IMR-90 (cell line): ENCODE data around the gene COL24A1. TPM values are rescaled to one million over a fixed set of nuclear protein-coding genes. Genes with fewer than 3 reads are reported as not detected.
A peak's percentile ranks its signal among the peaks of the same experiment; 100 is the strongest.

Experiments used
- ATAC-seq: fragments of 200-7000 bp; cut with Tn5 transposase; 2 replicates; pipeline ENCODE4 v1.9.1; 2020; ENCODE audit warnings: low read depth, mild to moderate bottlenecking, moderate library complexity
- BruUV-seq: library from RNA; stranded (reverse); fragments of 400-500 nt; replicated peaks from 2 replicates; lab custom pipeline; 2021; lab: Mats Ljungman, UMichigan
- CTCF ChIA-PET: fragments of 300-600 bp; formaldehyde crosslinking; extraction: SDS; loops from one replicate; lab custom pipeline; 2021; ENCODE audit warnings: antibody characterized with exemption; lab: Yijun Ruan, JAX
- POLR2A ChIA-PET: fragments of 300-600 bp; sonication (Branson Sonifier 250); formaldehyde crosslinking; loops from one replicate; lab custom pipeline; 2022; ENCODE audit warnings: antibody characterized with exemption; ENCODE audit not compliant: unreplicated experiment; lab: Charles Lee
- DNase-seq: peaks from one replicate; pipeline ENCODE4 v3.0.0; 2013
- H2AFZ ChIP-seq: replicated peaks from 2 replicates; pipeline ENCODE3; 2013; ENCODE audit warnings: low read length, mild to moderate bottlenecking; ENCODE audit not compliant: poor library complexity
- H2AK5ac ChIP-seq: 2 replicates; pipeline ENCODE4 v1.6.1; 2013; ENCODE audit warnings: low read depth, low read length, inconsistent platforms
- H2AK9ac ChIP-seq: replicated peaks from 2 replicates; pipeline ENCODE3; 2013; ENCODE audit warnings: mild to moderate bottlenecking, low read depth, low read length, moderate library complexity; ENCODE audit not compliant: poor library complexity
- H2BK120ac ChIP-seq: 2 replicates; pipeline ENCODE4 v1.6.1; 2013; ENCODE audit warnings: low read depth, low read length, inconsistent platforms
- H2BK15ac ChIP-seq: 3 replicates; pipeline ENCODE4 v1.6.1; 2013; ENCODE audit warnings: low read depth, low read length, inconsistent platforms
- H2BK20ac ChIP-seq: 2 replicates; pipeline ENCODE4 v1.6.1; 2013; ENCODE audit warnings: low read depth, mild to moderate bottlenecking, inconsistent platforms, low read length, moderate library complexity
- H2BK5ac ChIP-seq: 2 replicates; pipeline ENCODE4 v1.6.1; 2013; ENCODE audit warnings: mild to moderate bottlenecking, low read depth, low read length, inconsistent platforms; ENCODE audit not compliant: poor library complexity, severe bottlenecking
- H3K14ac ChIP-seq: replicated peaks from 2 replicates; pipeline ENCODE4 v1.6.1; 2013; ENCODE audit warnings: low read depth, low read length, inconsistent platforms
- H3K18ac ChIP-seq: 2 replicates; pipeline ENCODE4 v1.6.1; 2013; ENCODE audit warnings: low read depth, low read length, control low read depth
- H3K23ac ChIP-seq: 2 replicates; pipeline ENCODE4 v1.6.1; 2013; ENCODE audit warnings: low read depth, low read length, inconsistent platforms
- H3K27ac ChIP-seq: 2 replicates; pipeline ENCODE4 v1.5.1; 2013; ENCODE audit warnings: mild to moderate bottlenecking, control low read depth, low read length; ENCODE audit not compliant: insufficient read depth
- H3K27me3 ChIP-seq: 2 replicates; pipeline ENCODE4 v1.6.1; 2013; ENCODE audit warnings: low read length; ENCODE audit not compliant: control insufficient read depth, insufficient read depth
- H3K36me3 ChIP-seq: 2 replicates; pipeline ENCODE4 v1.6.1; 2013; ENCODE audit warnings: low read length, mixed read lengths; ENCODE audit not compliant: control insufficient read depth, insufficient read depth
- H3K4ac ChIP-seq: 2 replicates; pipeline ENCODE4 v1.6.1; 2013; ENCODE audit warnings: low read depth, low read length, inconsistent platforms
- H3K4me1 ChIP-seq: 2 replicates; pipeline ENCODE4 v1.6.1; 2013; ENCODE audit warnings: low read length, mixed read lengths; ENCODE audit not compliant: control insufficient read depth, insufficient read depth
- H3K4me2 ChIP-seq: 2 replicates; pipeline ENCODE4 v1.6.1; 2013; ENCODE audit warnings: low read depth, mild to moderate bottlenecking, control low read depth, low read length, moderate library complexity
- H3K4me3 ChIP-seq: 2 replicates; pipeline ENCODE4 v1.5.1; 2013; ENCODE audit warnings: low read depth, mild to moderate bottlenecking, control low read depth, low read length, moderate library complexity; ENCODE audit not compliant: insufficient read depth
- H3K56ac ChIP-seq: 2 replicates; pipeline ENCODE4 v1.6.1; 2013; ENCODE audit warnings: low read length, inconsistent platforms; ENCODE audit not compliant: insufficient read depth; ENCODE audit errors: extremely low read depth
- H3K79me1 ChIP-seq, 2 experiments: 2 replicates each; pipeline ENCODE4 v1.6.1; 2013; ENCODE audit warnings: low read length in 2 of 2, inconsistent platforms in 1 of 2, low read depth in 1 of 2
- H3K9ac ChIP-seq: 2 replicates; pipeline ENCODE4 v1.6.1; 2013; ENCODE audit warnings: low read depth, low read length, control low read depth
- H3K9me1 ChIP-seq: 2 replicates; pipeline ENCODE4 v1.6.1; 2013; ENCODE audit warnings: low read length, inconsistent platforms; ENCODE audit not compliant: insufficient read depth
- H3K9me3 ChIP-seq: 2 replicates; pipeline ENCODE4 v1.6.1; 2013; ENCODE audit warnings: low read length; ENCODE audit not compliant: control insufficient read depth, insufficient read depth
- H4K20me1 ChIP-seq: 2 replicates; pipeline ENCODE4 v1.6.1; 2013; ENCODE audit warnings: low read length, inconsistent platforms; ENCODE audit not compliant: insufficient read depth
- H4K5ac ChIP-seq: 2 replicates; pipeline ENCODE4 v1.6.1; 2013; ENCODE audit warnings: mild to moderate bottlenecking, low read depth, low read length, control low read depth
- H4K8ac ChIP-seq, 2 experiments: 2 replicates each; pipeline ENCODE4 v1.6.1; 2013; ENCODE audit warnings: low read depth in 2 of 2, low read length in 2 of 2, control low read depth in 1 of 2, inconsistent platforms in 1 of 2
- H4K91ac ChIP-seq: 2 replicates; pipeline ENCODE4 v1.6.1; 2013; ENCODE audit warnings: low read depth, low read length, inconsistent platforms; ENCODE audit not compliant: insufficient read depth
- CTCF ChIP-seq: conservative IDR thresholded peaks from 2 replicates; pipeline ENCODE4 v1.5.1; 2012; ENCODE audit warnings: mild to moderate bottlenecking, low read depth, low read length, improper control_type of control experiment
- ELK1 ChIP-seq: fragments of 150-350 bp; IDR thresholded peaks from 2 replicates; pipeline ENCODE4 v1.6.1; 2016; ENCODE audit warnings: low read depth, mild to moderate bottlenecking, low read length, moderate library complexity, borderline replicate concordance
- NFE2L2 ChIP-seq: fragments of 150-350 bp; IDR thresholded peaks from 2 replicates; pipeline ENCODE4 v1.6.1; 2016; ENCODE audit warnings: low read depth, mild to moderate bottlenecking, low read length
- POLR2A ChIP-seq: IDR thresholded peaks from 2 replicates; pipeline ENCODE4 v1.6.1; 2012; ENCODE audit warnings: mild to moderate bottlenecking, low read depth, low read length
- RAD21 ChIP-seq: IDR thresholded peaks from 2 replicates; pipeline ENCODE4 v1.6.1; 2012; ENCODE audit warnings: low read length, improper control_type of control experiment
- RCOR1 ChIP-seq: IDR thresholded peaks from 2 replicates; pipeline ENCODE4 v1.6.1; 2012; ENCODE audit warnings: mild to moderate bottlenecking, low read length, improper control_type of control experiment; ENCODE audit not compliant: insufficient replicate concordance
- SMC3 ChIP-seq: fragments of 150-350 bp; IDR thresholded peaks from 2 replicates; pipeline ENCODE4 v1.6.1; 2016; ENCODE audit warnings: low read depth, mild to moderate bottlenecking, antibody characterized with exemption, low read length, moderate library complexity
- WGBS, 2 experiments: methylation state at CpG; one replicate each; pipeline versions ENCODE4 v1.1.5 to v1.1.7; 2013; ENCODE audit warnings: missing lambda C conversion rate in 2 of 2; ENCODE audit not compliant: insufficient read length in 1 of 2; ENCODE audit errors: extremely low coverage in 2 of 2; 5-methylcytosine and 5-hydroxymethylcytosine counted together
- dilution Hi-C: fragments of 300-500 bp; cut with HindIII; formaldehyde crosslinking; loops from one replicate; pipeline ENCODE4 v1.14.3; 2018; ENCODE audit warnings: low sequenced_read_pairs; ENCODE audit not compliant: unreplicated experiment
- in situ Hi-C: fragments of 300-500 bp; cut with MboI; formaldehyde crosslinking; loops from 3 replicates; pipeline ENCODE4 v1.14.3; 2019; ENCODE audit warnings: low sequenced_read_pairs, inconsistent platforms, mixed read lengths
- intact Hi-C: fragments of 100-400 bp; cut with micrococcal nuclease; formaldehyde crosslinking; loops from 2 replicates; pipeline ENCODE4 v1.10.0; 2022
- polyA plus RNA-seq, 3 experiments: library from polyadenylated mRNA; depleted of rRNA; stranded (reverse); fragments of >200 nt; gene quantifications; 2 replicates each; pipeline ENCODE4 v1.2.3, GENCODE V29; 2012; ENCODE audit warnings: low replicate concordance in 1 of 3
- total RNA-seq: library from RNA; depleted of rRNA; stranded (reverse); fragments of >200 nt; gene quantifications from 2 replicates; pipeline ENCODE4 v1.2.3, GENCODE V29; 2012

The COL24A1 gene
- total and polyA plus RNA-seq, 2 of the 4 experiments (the other 2 are of a cell fraction), result 1.4 to 2.2 TPM

DNA sequence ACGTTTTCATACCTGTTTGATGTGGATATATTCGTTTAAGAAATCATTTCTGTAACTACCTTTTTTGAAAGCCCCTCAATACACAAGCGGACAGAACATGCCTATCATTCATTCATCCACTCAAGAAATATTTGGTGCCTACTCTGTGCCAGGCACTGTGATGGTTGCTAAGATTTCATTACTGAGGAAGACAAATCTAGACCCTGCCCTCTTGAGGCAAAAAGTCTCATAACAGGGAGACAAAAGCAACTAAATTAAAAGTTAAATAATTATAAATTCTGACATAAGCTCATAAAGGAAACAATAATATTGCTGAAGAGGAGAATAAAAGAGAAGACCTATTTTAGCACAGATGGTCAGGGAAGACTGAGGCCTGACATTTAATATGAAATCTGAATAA lies 244.8 kb downstream of the COL24A1 start:
- Histone ChIP-seq H3K79me1 (no peaks in the 10 kb centered on the region), H3K36me3 (no peaks in the 10 kb centered on the region), H4K91ac (no peak overlapping the region), H3K27me3 (no peaks in the 10 kb centered on the region), H2BK5ac (no peak overlapping the region), H3K14ac (no peak overlapping the region), H3K56ac (no peak overlapping the region), H2AK5ac (no peak overlapping the region), H3K4me2 (no peak overlapping the region), H3K4me3 (no peak overlapping the region), H2AFZ (no peak overlapping the region), H2BK120ac (no peak overlapping the region), H3K9ac (no peak overlapping the region), H4K5ac (no peak overlapping the region), H4K8ac (no peak overlapping the region), H3K9me3 (no peaks in the 10 kb centered on the region), H3K9me1 (no peaks in the 10 kb centered on the region), H3K4me1 (no peaks in the 10 kb centered on the region), H2BK15ac (no peak overlapping the region), H3K4ac (no peak overlapping the region), H3K23ac (no peak overlapping the region), H2BK20ac (no peak overlapping the region), H3K18ac (no peak overlapping the region), H2AK9ac (no peak overlapping the region), H4K20me1 (no peaks in the 10 kb centered on the region), H3K27ac (no peak overlapping the region)
- no TSS peak for BruUV-seq
- intact Hi-C loops (no loop called here), in situ Hi-C loops (no loop called here), dilution Hi-C loops (no loop called here)
- TF ChIP-seq SMC3 (peak; percentile 13; the same call in 1 of the 2 replicates), ELK1 (no peak), RAD21 (peak; percentile 26; the same call in 1 of the 2 replicates), CTCF (peak; percentile 41), RCOR1 (no peak), NFE2L2 (no peak), POLR2A (no peak)
- peak; percentile 4 for DNase-seq
- POLR2A ChIA-PET, result no interaction called here
- CTCF ChIA-PET, result interaction anchor here (0.8 to 1.0 kb wide), 3 partner anchors 17 to 82 kb away, joined by 3 to 6 read pairs (median 4); no protein-coding TSS in a partner anchor
- no peak for ATAC-seq
- no CpG with 5 or more reads among the region's 3 CpGs for WGBS, 2 experiments
